OCI-LY1 (cell line): ENCODE results near the gene MC2R.
"Not testable (repeated sequence)": the region's sequence is repeated elsewhere in the genome, so short reads cannot be mapped to it uniquely, and the experiment has no call there.

Source experiments
- H2AFZ ChIP-seq: fragments of 200-600 bp; sonication (generic), shearing (Covaris generic); 2 replicates; pipeline ENCODE4 v1.6.0; 2014; ENCODE audit warnings: antibody characterized with exemption, mild to moderate bottlenecking, low read length
- H3F3A ChIP-seq: fragments of 200-600 bp; sonication (generic), shearing (Covaris generic); 2 replicates; pipeline ENCODE4 v1.6.0; 2014; ENCODE audit warnings: mild to moderate bottlenecking, antibody characterized with exemption, low read length, moderate library complexity; ENCODE audit not compliant: insufficient read depth
- H3K27ac ChIP-seq: fragments of 200-600 bp; sonication (generic); 2 replicates; pipeline ENCODE4 v1.5.1; 2014; ENCODE audit warnings: low read length, mixed run types, mild to moderate bottlenecking, low read depth; ENCODE audit not compliant: poor library complexity, severe bottlenecking
- H3K27me3 ChIP-seq: fragments of 200-600 bp; sonication (generic); 2 replicates; pipeline ENCODE4 v1.6.0; 2014; ENCODE audit warnings: antibody characterized with exemption, mild to moderate bottlenecking, low read length, moderate library complexity; ENCODE audit not compliant: insufficient read depth
- H3K36me3 ChIP-seq: fragments of 200-600 bp; sonication (generic); 2 replicates; pipeline ENCODE4 v1.6.1; 2014; ENCODE audit warnings: mild to moderate bottlenecking, antibody characterized with exemption, low read length, moderate library complexity, mixed read lengths; ENCODE audit not compliant: insufficient read depth
- H3K4me1 ChIP-seq: fragments of 200-600 bp; sonication (generic); 2 replicates; pipeline ENCODE4 v1.5.1; 2014; ENCODE audit warnings: mild to moderate bottlenecking, low read length, moderate library complexity; ENCODE audit not compliant: insufficient read depth, severe bottlenecking
- H3K4me2 ChIP-seq: fragments of 200-600 bp; sonication (generic), shearing (Covaris generic); 2 replicates; pipeline ENCODE4 v1.6.1; 2014; ENCODE audit warnings: low read length
- H3K4me3 ChIP-seq: fragments of 200-600 bp; sonication (generic); 2 replicates; pipeline ENCODE4 v1.5.1; 2014; ENCODE audit warnings: low read length, low read depth, mild to moderate bottlenecking, mixed read lengths; ENCODE audit not compliant: poor library complexity, severe bottlenecking
- H3K79me2 ChIP-seq: fragments of 200-600 bp; shearing (Covaris generic); 2 replicates; pipeline ENCODE4 v1.6.1; 2016; ENCODE audit warnings: mixed run types, low read length, mixed read lengths; ENCODE audit not compliant: insufficient read depth
- H3K9ac ChIP-seq: fragments of 200-600 bp; sonication (generic), shearing (Covaris generic); 2 replicates; pipeline ENCODE4 v1.6.1; 2014; ENCODE audit warnings: mild to moderate bottlenecking, low read length, mixed read lengths
- H3K9me2 ChIP-seq: fragments of 200-600 bp; sonication (generic), shearing (Covaris generic); 2 replicates; pipeline ENCODE4 v1.6.1; 2014; ENCODE audit warnings: low read depth, mild to moderate bottlenecking, low read length, mixed read lengths
- H3K9me3 ChIP-seq: fragments of 200-600 bp; shearing (Covaris generic); 2 replicates; pipeline ENCODE4 v1.6.1; 2014; ENCODE audit warnings: low read length, mixed read lengths
- H4K20me1 ChIP-seq: fragments of 200-600 bp; sonication (generic), shearing (Covaris generic); 2 replicates; pipeline ENCODE4 v1.6.0; 2016; ENCODE audit warnings: mild to moderate bottlenecking, low read length; ENCODE audit not compliant: insufficient read depth
- CTCF ChIP-seq: fragments of 200-600 bp; sonication (generic), shearing (Covaris generic); IDR thresholded peaks from 2 replicates; pipeline ENCODE4 v1.5.1; 2017; ENCODE audit warnings: mild to moderate bottlenecking, antibody characterized with exemption, low read length, moderate library complexity, mixed read lengths
- EZH2 ChIP-seq: fragments of 200-600 bp; sonication (generic), shearing (Covaris generic); IDR thresholded peaks from 2 replicates; pipeline ENCODE4 v1.8.0; 2017; ENCODE audit warnings: borderline replicate concordance, mixed run types, mild to moderate bottlenecking, antibody characterized with exemption, low read length, moderate library complexity, mixed read lengths

The MC2R gene

GRCh38 chr18:13871701-13872100 is 43.6 kb downstream of the MC2R start:
- Histone ChIP-seq H3K27me3 (no peaks in the 10 kb centered on the region; the same call in 1 of the 2 replicates), H4K20me1 (no peaks in the 10 kb centered on the region), H3K4me2 (no peak overlapping the region), H3K4me1 (no peaks in the 10 kb centered on the region), H3F3A (no peaks in the 10 kb centered on the region), H3K9me2 (no peaks in the 10 kb centered on the region), H3K4me3 (no peak overlapping the region), H3K79me2 (no peaks in the 10 kb centered on the region), H3K9ac (no peak overlapping the region), H2AFZ (no peak overlapping the region), H3K36me3 (no peaks in the 10 kb centered on the region), H3K9me3 (no peaks in the 10 kb centered on the region), H3K27ac (no peak overlapping the region)
- TF ChIP-seq EZH2, result no peak
- no peak for TF ChIP-seq CTCF

- Histone ChIP-seq H3K9ac (no peak overlapping the region), H3K27me3 (no peaks in the 10 kb centered on the region; the same call in 1 of the 2 replicates)
Measured at GRCh38 chr18:13868501-13869271, 46.6 kb downstream of the MC2R start.

GRCh38 chr18:13862898-13863297 is 52.4 kb downstream of the MC2R start:
- not testable (repeated sequence) for H3K27me3 ChIP-seq, H3K27ac ChIP-seq, H2AFZ ChIP-seq, H3K4me1 ChIP-seq, H4K20me1 ChIP-seq, H3K9ac ChIP-seq, H3K4me2 ChIP-seq, H3F3A ChIP-seq, H3K4me3 ChIP-seq, H3K79me2 ChIP-seq, H3K9me3 ChIP-seq, H3K9me2 ChIP-seq, H3K36me3 ChIP-seq

More at GRCh38 chr18:13868501-13869271, 46.6 kb downstream of the MC2R start:
- no peak overlapping the region for H3K4me3 ChIP-seq
- no peak overlapping the region for H3K4me2 ChIP-seq
- no peaks in the 10 kb centered on the region for H3K9me3 ChIP-seq
- no peak overlapping the region for H3K27ac ChIP-seq
- no peaks in the 10 kb centered on the region for H3F3A ChIP-seq
- no peaks in the 10 kb centered on the region for H4K20me1 ChIP-seq
- no peak overlapping the region for H2AFZ ChIP-seq
- no peak for TF ChIP-seq CTCF
- no peak for TF ChIP-seq EZH2
- H3K36me3 ChIP-seq, result no peaks in the 10 kb centered on the region
- no peaks in the 10 kb centered on the region for H3K4me1 ChIP-seq
- H3K9me2 ChIP-seq, result no peaks in the 10 kb centered on the region
- H3K79me2 ChIP-seq, result no peaks in the 10 kb centered on the region

GRCh38 chr18:13849791-13850190 is 65.5 kb downstream of the MC2R start:
- Histone ChIP-seq H3K9ac (no peak overlapping the region), H3K4me3 (no peak overlapping the region), H3K79me2 (no peaks in the 10 kb centered on the region), H3K27ac (no peak overlapping the region), H3K36me3 (no peaks in the 10 kb centered on the region), H3K27me3 (no peaks in the 10 kb centered on the region; the same call in 1 of the 2 replicates), H4K20me1 (no peaks in the 10 kb centered on the region), H3K4me1 (no peaks in the 10 kb centered on the region), H3K9me3 (peaks cover 9% of the 10 kb centered on the region; the same call in 1 of the 2 replicates), H2AFZ (no peak overlapping the region), H3K4me2 (no peak overlapping the region), H3K9me2 (no peaks in the 10 kb centered on the region), H3F3A (no peaks in the 10 kb centered on the region)
- TF ChIP-seq EZH2 (no peak), CTCF (no peak)
